ENCODE measurements around the gene GDPD4. TPM values are rescaled to one million over a fixed set of nuclear protein-coding genes. Genes with fewer than 3 reads are reported as not detected.

The GDPD4 gene
- total RNA-seq, 4 donors from 2014 or later = not detected

DNA sequence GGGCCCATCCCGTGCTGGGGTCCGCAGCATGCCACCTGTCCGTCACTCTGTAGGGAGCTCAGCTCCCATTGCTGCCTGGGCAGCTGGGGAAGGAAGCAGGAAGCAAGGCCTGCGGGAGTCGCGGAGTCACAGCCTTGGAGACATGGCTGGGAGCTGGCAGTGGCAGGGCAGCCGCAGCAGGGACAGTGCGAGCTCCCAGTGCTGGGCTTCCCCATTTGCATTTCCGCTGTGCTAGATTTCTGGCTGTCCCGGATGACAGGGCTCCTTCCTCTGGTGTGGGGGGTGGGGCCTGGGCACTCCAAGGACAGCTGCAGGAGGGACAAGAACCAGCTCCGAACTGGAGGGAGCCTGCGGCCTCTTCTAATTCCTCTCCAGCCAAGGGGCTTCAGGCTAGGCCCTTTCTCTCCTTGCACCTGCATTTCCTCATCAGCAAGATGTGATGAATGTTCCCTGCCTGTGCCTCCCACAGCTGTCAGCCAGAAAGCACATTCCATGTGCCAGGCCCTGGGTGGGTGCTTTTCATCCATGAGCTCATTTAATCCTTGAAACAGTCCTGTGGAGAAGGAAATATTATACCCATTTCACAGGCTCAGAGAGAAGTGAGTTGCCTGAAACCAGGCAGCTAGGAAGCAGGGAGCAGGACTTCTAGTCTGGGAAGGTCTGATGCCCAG lies 125.5 kb downstream of the GDPD4 start:
- intact Hi-C loops (cut with DNase I) = no loop called here
- Histone ChIP-seq H3K27me3 (no peaks in the 10 kb centered on the region), H3K4me3 (peak overlapping the region in 3 of 4 donors; percentile 22 to 29 (median 25)), H3K9me3 (no peaks in the 10 kb centered on the region), H3K27ac (replicated peaks in 1 of 4) (peak overlapping the region in 2 of 4 donors; percentile 22 to 28), H3K36me3 (no peaks in the 10 kb centered on the region), H3K4me1 (peaks cover 0 to 11% (median 4%) of the 10 kb centered on the region in 4 donors)
- TF ChIP-seq POLR2AphosphoS5 (IDR thresholded peaks at IDR 0.05) (peak in 1 of 2 donors; percentile 19), EP300 (IDR thresholded peaks at IDR 0.05) (no peak)
- no peak for DNase-seq (ENCODE audit: extremely low spot score)
- 66% methylated on average over 10 of the region's 12 CpGs for WGBS

GRCh38 chr11:77175021-77175842 lies 126.3 kb downstream of the GDPD4 start:
- 73% methylated on average over 9 of the region's 15 CpGs for WGBS
- TF ChIP-seq POLR2A (IDR thresholded peaks at IDR 0.05; ENCODE audit: low read depth) (no peak), POLR2AphosphoS5 (IDR thresholded peaks at IDR 0.05) (peak in 1 of 2 donors; percentile 32), EP300 (IDR thresholded peaks at IDR 0.05) (no peak)
- Histone ChIP-seq H3K27ac (replicated peaks in 1 of 4) (peak overlapping the region in 2 of 4 donors; percentile 22 to 28), H3K9me3 (no peaks in the 10 kb centered on the region), H3K36me3 (no peaks in the 10 kb centered on the region), H3K27me3 (no peaks in the 10 kb centered on the region), H3K4me3 (peak overlapping the region in 3 of 4 donors; percentile 22 to 29 (median 25)), H3K4me1 (peaks cover 0 to 11% (median 4%) of the 10 kb centered on the region in 4 donors)
- intact Hi-C loops (cut with DNase I) = no loop called here
- no peak for DNase-seq (ENCODE audit: extremely low spot score)

GRCh38 chr11:77174559-77174958 lies 126.9 kb downstream of the GDPD4 start:
- no peak for DNase-seq (ENCODE audit: extremely low spot score)
- intact Hi-C loops (cut with DNase I) = no loop called here
- WGBS = 73% methylated on average over 6 of the region's 16 CpGs

DNA sequence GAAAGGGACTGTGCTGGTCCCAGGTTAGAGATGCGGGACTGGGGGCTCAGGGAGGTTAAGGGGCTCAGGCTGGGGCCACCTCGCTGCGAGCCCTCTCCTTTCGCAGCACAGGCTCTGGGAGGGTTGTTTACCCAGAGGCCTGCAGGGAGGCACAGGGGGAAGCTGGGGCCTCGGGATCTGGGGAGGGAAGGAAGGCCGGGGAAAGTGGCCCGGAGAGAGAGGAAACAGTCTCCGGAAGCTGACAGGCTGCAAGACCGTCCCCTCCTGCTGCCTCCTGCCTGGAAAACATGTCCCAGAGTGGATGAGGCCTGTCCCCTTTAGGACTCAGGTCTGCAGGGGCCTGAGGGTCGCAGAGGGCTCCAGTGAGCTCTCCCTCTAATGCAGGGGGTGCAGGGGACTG lies 128.0 kb downstream of the GDPD4 start:
- no peak for DNase-seq (ENCODE audit: extremely low spot score)
- H3K36me3 ChIP-seq = no peaks in the 10 kb centered on the region
- no peak overlapping the region for H3K4me3 ChIP-seq
- TF ChIP-seq CTCF (IDR thresholded peaks at IDR 0.05) (no peak), EP300 (IDR thresholded peaks at IDR 0.05) (no peak), POLR2AphosphoS5 (IDR thresholded peaks at IDR 0.05) (no peak), POLR2A (IDR thresholded peaks at IDR 0.05; ENCODE audit: low read depth) (no peak)
- no peak overlapping the region for H3K27ac ChIP-seq (replicated peaks in 1 of 4)
- H3K4me1 ChIP-seq = peaks cover 0 to 11% (median 4%) of the 10 kb centered on the region in 4 donors
- no CpG with 5 or more reads among the region's 10 CpGs for WGBS
- intact Hi-C loops (cut with DNase I) = no loop called here
- no peaks in the 10 kb centered on the region for H3K27me3 ChIP-seq
- H3K9me3 ChIP-seq = no peaks in the 10 kb centered on the region

More at GRCh38 chr11:77174559-77174958, 126.9 kb downstream of the GDPD4 start:
- Histone ChIP-seq H3K27ac (replicated peaks in 1 of 4) (no peak overlapping the region), H3K27me3 (no peaks in the 10 kb centered on the region), H3K4me1 (peaks cover 0 to 11% (median 4%) of the 10 kb centered on the region in 4 donors), H3K4me3 (no peak overlapping the region), H3K9me3 (no peaks in the 10 kb centered on the region), H3K36me3 (no peaks in the 10 kb centered on the region)
- TF ChIP-seq POLR2AphosphoS5 (IDR thresholded peaks at IDR 0.05) = no peak
- no peak for TF ChIP-seq POLR2A (IDR thresholded peaks at IDR 0.05; ENCODE audit: low read depth)
- TF ChIP-seq CTCF (IDR thresholded peaks at IDR 0.05) = no peak
- no peak for TF ChIP-seq EP300 (IDR thresholded peaks at IDR 0.05)

DNA sequence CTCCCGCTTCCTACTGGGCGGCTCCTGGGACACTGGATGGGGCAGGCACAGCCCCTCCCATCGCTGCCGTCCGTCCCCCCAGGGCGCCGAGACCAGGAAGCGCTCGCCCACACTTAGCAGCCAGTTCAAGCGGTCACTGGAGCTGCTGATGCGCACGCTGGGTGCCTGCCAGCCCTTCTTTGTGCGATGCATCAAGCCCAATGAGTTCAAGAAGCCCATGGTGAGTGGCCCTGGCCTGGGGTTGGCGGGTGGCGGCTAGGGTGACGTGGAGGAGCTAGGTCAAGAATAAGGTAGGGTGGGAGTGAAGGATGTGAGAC lies 128.9 kb downstream of the GDPD4 start:
- 70% methylated on average over 15 of the region's 16 CpGs for WGBS
- intact Hi-C loops (cut with DNase I) = no loop called here
- H3K36me3 ChIP-seq = no peaks in the 10 kb centered on the region
- H3K4me1 ChIP-seq = peaks cover 0 to 11% (median 4%) of the 10 kb centered on the region in 4 donors
- H3K4me3 ChIP-seq = no peak overlapping the region
- no peak overlapping the region for H3K27ac ChIP-seq (replicated peaks in 1 of 4)
- no peak for DNase-seq (ENCODE audit: extremely low spot score)
- H3K27me3 ChIP-seq = no peaks in the 10 kb centered on the region
- H3K9me3 ChIP-seq = no peaks in the 10 kb centered on the region
- TF ChIP-seq POLR2AphosphoS5 (IDR thresholded peaks at IDR 0.05) (no peak), EP300 (IDR thresholded peaks at IDR 0.05) (no peak), CTCF (IDR thresholded peaks at IDR 0.05) (no peak), POLR2A (IDR thresholded peaks at IDR 0.05; ENCODE audit: low read depth) (no peak)

Measured in esophagus muscularis mucosa (tissue), 4 donors.